Endothelial cell of umbilical vein (primary cell): ENCODE measurements around the gene TTC24. TPM values are rescaled to one million over a fixed set of nuclear protein-coding genes. Genes with fewer than 3 reads are reported as not detected.
A peak's percentile ranks its signal among the peaks of the same experiment; 100 is the strongest.

Experiments used
- BruUV-seq: library from RNA; stranded (reverse); fragments of 400-500 nt; replicated peaks from 2 replicates; lab custom pipeline; 2021; lab: Mats Ljungman, UMichigan
- CTCF ChIA-PET: fragments of 300-600, 350-600 bp; sonication (Branson Sonifier 250); formaldehyde crosslinking; loops from one replicate; lab custom pipeline; 2021; ENCODE audit warnings: antibody characterized with exemption, inconsistent platforms; lab: Charles Lee
- POLR2A ChIA-PET: fragments of 300-600, 350-600 bp; sonication (Branson Sonifier 250); formaldehyde crosslinking; loops from one replicate; lab custom pipeline; 2021; ENCODE audit warnings: antibody characterized with exemption, inconsistent platforms; lab: Charles Lee
- DNase-seq: peaks from one replicate; pipeline ENCODE4 v3.0.0-alpha.2; 2011; ENCODE audit warnings: low read depth, low spot score
- FAIRE-seq: peaks from 2 replicates; lab custom pipeline; 2011; peaks lifted over from hg19 to GRCh38; lab: Jason Lieb, UNC
- H2AFZ ChIP-seq: 2 replicates; pipeline ENCODE4 v1.6.0; 2012; ENCODE audit warnings: low read depth, low read length, control low read depth, inconsistent platforms
- H3K27ac ChIP-seq: 2 replicates; pipeline ENCODE4 v1.5.1; 2011; ENCODE audit warnings: low read depth, mild to moderate bottlenecking, control low read depth, low read length, moderate library complexity; ENCODE audit not compliant: insufficient read depth
- H3K27me3 ChIP-seq, 2 experiments: 2 replicates each; pipeline versions ENCODE4 v1.6.0 to v1.6.1; 2011; ENCODE audit warnings: low read length in 2 of 2, mixed read lengths in 1 of 2; ENCODE audit not compliant: control insufficient read depth in 2 of 2, insufficient read depth in 2 of 2
- H3K36me3 ChIP-seq, 2 experiments: 2 replicates in 1 of 2; 3 replicates in 1 of 2; pipeline ENCODE4 v1.5.1; 2011; ENCODE audit warnings: low read length in 2 of 2, mild to moderate bottlenecking in 1 of 2, moderate library complexity in 1 of 2; ENCODE audit not compliant: control insufficient read depth in 2 of 2, insufficient read depth in 2 of 2; ENCODE audit errors: extremely low read depth in 1 of 2
- H3K4me1 ChIP-seq: 3 replicates; pipeline ENCODE4 v1.5.1; 2011; ENCODE audit warnings: mild to moderate bottlenecking, low read length; ENCODE audit not compliant: control insufficient read depth, insufficient read depth; ENCODE audit errors: extremely low read depth
- H3K4me2 ChIP-seq: 2 replicates; pipeline ENCODE4 v1.6.1; 2011; ENCODE audit warnings: low read length, control low read depth, mixed read lengths; ENCODE audit not compliant: insufficient read depth
- H3K4me3 ChIP-seq, 3 experiments: fragments of 200-600 bp in 1 of 3; sonication (generic), shearing (Covaris generic) in 1 of 3; replicated peaks in 1 of 3; 2 replicates each; pipeline ENCODE4 v1.5.1; 2011 to 2016; ENCODE audit warnings: control low read depth in 3 of 3, low read length in 3 of 3, mild to moderate bottlenecking in 2 of 3, inconsistent platforms in 1 of 3, low read depth in 1 of 3, moderate library complexity in 1 of 3; ENCODE audit not compliant: insufficient read depth in 1 of 3
- H3K79me2 ChIP-seq: 2 replicates; pipeline ENCODE4 v1.6.0; 2012; ENCODE audit warnings: low read length, inconsistent platforms; ENCODE audit not compliant: control insufficient read depth, insufficient read depth
- H3K9ac ChIP-seq: replicated peaks from 2 replicates; pipeline ENCODE3; 2011; ENCODE audit warnings: low read length, control low read depth; ENCODE audit not compliant: insufficient read depth; ENCODE audit errors: extremely low read depth
- H3K9me1 ChIP-seq: replicated peaks from 3 replicates; pipeline ENCODE4 v1.6.0; 2011; ENCODE audit warnings: mild to moderate bottlenecking, low read length; ENCODE audit not compliant: control insufficient read depth, insufficient read depth; ENCODE audit errors: extremely low read depth
- H3K9me3 ChIP-seq: replicated peaks from 2 replicates; pipeline ENCODE4 v1.5.1; 2012; ENCODE audit warnings: low read length, inconsistent platforms; ENCODE audit not compliant: control insufficient read depth, insufficient read depth
- H4K20me1 ChIP-seq: replicated peaks from 2 replicates; pipeline ENCODE3; 2011; ENCODE audit warnings: mild to moderate bottlenecking, low read length; ENCODE audit not compliant: control insufficient read depth, insufficient read depth; ENCODE audit errors: extremely low read depth
- CTCF ChIP-seq, 2 donors: IDR thresholded peaks; 1 replicate in 1 of 2; 2 replicates in 1 of 2; pipeline ENCODE4 v1.5.1; 2011; ENCODE audit warnings: low read length in 2 of 2, mild to moderate bottlenecking in 2 of 2, moderate library complexity in 2 of 2, control low read depth in 1 of 2, inconsistent platforms in 1 of 2, low read depth in 1 of 2; ENCODE audit not compliant: insufficient read depth in 1 of 2; ENCODE audit errors: extremely low read depth in 1 of 2
- EZH2 ChIP-seq: IDR thresholded peaks from 2 replicates; pipeline ENCODE4 v1.6.1; 2012; ENCODE audit warnings: borderline replicate concordance, low read depth, mild to moderate bottlenecking, moderate library complexity, low read length, inconsistent platforms; ENCODE audit not compliant: severe bottlenecking
- FOS ChIP-seq: IDR thresholded peaks from 2 replicates; pipeline ENCODE4 v1.6.1; 2011; ENCODE audit warnings: mild to moderate bottlenecking, low read length, moderate library complexity, borderline replicate concordance; ENCODE audit not compliant: insufficient read depth
- GATA2 ChIP-seq: IDR thresholded peaks from 2 replicates; pipeline ENCODE4 v1.7.0; 2011; ENCODE audit warnings: low read depth, mild to moderate bottlenecking, moderate library complexity, mixed read lengths, low read length; ENCODE audit not compliant: insufficient read length, insufficient read depth
- JUN ChIP-seq: IDR thresholded peaks from 2 replicates; pipeline ENCODE4 v1.6.1; 2011; ENCODE audit warnings: borderline replicate concordance, low read depth; ENCODE audit not compliant: insufficient read length, insufficient read depth
- MYC ChIP-seq: IDR thresholded peaks from one replicate; pipeline ENCODE4 v1.6.1; 2011; ENCODE audit warnings: mild to moderate bottlenecking, low read depth, low read length
- POLR2A ChIP-seq: IDR thresholded peaks from 2 replicates; pipeline ENCODE4 v1.6.1; 2012; ENCODE audit warnings: low read depth, mild to moderate bottlenecking, control low read depth, low read length
- POLR2AphosphoS5 ChIP-seq: IDR thresholded peaks from 2 replicates; pipeline ENCODE4 v1.6.1; 2012; ENCODE audit warnings: low read depth, mild to moderate bottlenecking, control low read depth, low read length, moderate library complexity; ENCODE audit not compliant: insufficient read depth
- dilution Hi-C: fragments of 300-500 bp; cut with MboI; formaldehyde crosslinking; loops from one replicate; pipeline ENCODE4 v1.15.0; 2019; ENCODE audit warnings: low sequenced_read_pairs; ENCODE audit not compliant: extremely low pct_ligation_motif_present
- intact Hi-C: fragments of 100-400 bp; cut with micrococcal nuclease; formaldehyde crosslinking; loops from one replicate; pipeline ENCODE4 v1.10.0; 2022
- polyA plus RNA-seq, 4 experiments: library from polyadenylated mRNA; depleted of rRNA in 3 of 4; stranded (reverse) in 3 of 4; unstranded in 1 of 4; fragments of >200 nt; gene quantifications; 2 replicates each; pipeline versions ENCODE4 v1.2.1 to v1.2.3, GENCODE V29; 2011 to 2012; ENCODE audit warnings: missing spikeins in 1 of 4
- total RNA-seq: library from RNA; stranded (reverse); gene quantifications from 2 replicates; pipeline ENCODE4 v1.2.3, GENCODE V29; 2021
- TF ChIP-seq, protein P1 (sequence below): IDR thresholded peaks from 2 replicates; pipeline ENCODE4 v1.6.1; 2011; ENCODE audit not compliant: insufficient read depth, insufficient read length

TTC24 gene
- total and polyA plus RNA-seq, 2 donors (not counting 3 experiments of a cell fraction or from before 2014, with no cell fraction given) = not detected

- dilution Hi-C loops = no loop called here
- Histone ChIP-seq H3K4me3 (no peak overlapping the region), H3K27ac (no peak overlapping the region), H3K9me3 (no peaks in the 10 kb centered on the region), H3K4me2 (peak overlapping the region; percentile 79), H3K9ac (no peak overlapping the region), H4K20me1 (no peaks in the 10 kb centered on the region), H3K27me3 (no peaks in the 10 kb centered on the region), H3K36me3 (peaks cover 0 to 15% of the 10 kb centered on the region in 2 experiments), H2AFZ (no peak overlapping the region), H3K9me1 (no peaks in the 10 kb centered on the region), H3K4me1 (peaks cover 17% of the 10 kb centered on the region), H3K79me2 (peaks cover 5% of the 10 kb centered on the region)
- CTCF ChIA-PET = interaction anchor here (0.7 to 4.9 kb wide), 11 partner anchors 9 to 205 kb away, joined by 3 to 32 read pairs (median 5); partner anchors contain the start of genes GPATCH4 and TTC24
- DNase-seq = no peak
- BruUV-seq = no TSS peak
- no peak for FAIRE-seq
- TF ChIP-seq JUN = no peak
- no peak for TF ChIP-seq POLR2AphosphoS5
- no peak for TF ChIP-seq MYC
- TF ChIP-seq, protein P1, sequence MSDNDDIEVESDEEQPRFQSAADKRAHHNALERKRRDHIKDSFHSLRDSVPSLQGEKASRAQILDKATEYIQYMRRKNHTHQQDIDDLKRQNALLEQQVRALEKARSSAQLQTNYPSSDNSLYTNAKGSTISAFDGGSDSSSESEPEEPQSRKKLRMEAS = no peak
- TF ChIP-seq GATA2 = no peak
- TF ChIP-seq POLR2A = no peak
- TF ChIP-seq FOS = no peak
- TF ChIP-seq EZH2 = no peak
- TF ChIP-seq CTCF (IDR thresholded peaks at IDR 0.05; ENCODE audit: extremely low read depth in 1 of 2, insufficient read depth in 1 of 2, low read depth in 1 of 2, low read length in 2 of 2) = no peak
- intact Hi-C loops = loop anchor here (5.0 kb wide), 1 partner anchor 88 kb away; the partner anchor contains the start of gene MEF2D
- POLR2A ChIA-PET = interaction anchor here (0.6 to 1.8 kb wide), 2 partner anchors 11 to 134 kb away, joined by 4 to 9 read pairs; partner anchors contain the start of gene GPATCH4
Measured at GRCh38 chr1:156590326-156591180, 11.0 kb downstream of the TTC24 start.
